ENCODE results near the gene ALDH4A1. TPM values are rescaled to one million over a fixed set of nuclear protein-coding genes. Genes with fewer than 3 reads are reported as not detected.

Gene ALDH4A1, protein sequence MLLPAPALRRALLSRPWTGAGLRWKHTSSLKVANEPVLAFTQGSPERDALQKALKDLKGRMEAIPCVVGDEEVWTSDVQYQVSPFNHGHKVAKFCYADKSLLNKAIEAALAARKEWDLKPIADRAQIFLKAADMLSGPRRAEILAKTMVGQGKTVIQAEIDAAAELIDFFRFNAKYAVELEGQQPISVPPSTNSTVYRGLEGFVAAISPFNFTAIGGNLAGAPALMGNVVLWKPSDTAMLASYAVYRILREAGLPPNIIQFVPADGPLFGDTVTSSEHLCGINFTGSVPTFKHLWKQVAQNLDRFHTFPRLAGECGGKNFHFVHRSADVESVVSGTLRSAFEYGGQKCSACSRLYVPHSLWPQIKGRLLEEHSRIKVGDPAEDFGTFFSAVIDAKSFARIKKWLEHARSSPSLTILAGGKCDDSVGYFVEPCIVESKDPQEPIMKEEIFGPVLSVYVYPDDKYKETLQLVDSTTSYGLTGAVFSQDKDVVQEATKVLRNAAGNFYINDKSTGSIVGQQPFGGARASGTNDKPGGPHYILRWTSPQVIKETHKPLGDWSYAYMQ
- polyA plus RNA-seq (ENCODE audit: insufficient read length in 10 of 10): 10 to 100 TPM; 10.1 to 15.0 (median 12.5) TPM
- long read RNA-seq, donor 1: 0 reads
- long read RNA-seq, donor 2, partial matches to known transcripts: 0 of 1 reads
- long read RNA-seq, donor 2, other reads (novel, unspliced or antisense): 0 of 1 reads
- long read RNA-seq, donor 3: 0 reads
- long read RNA-seq, donor 4: 0 reads
- long read RNA-seq, donor 5, partial matches to known transcripts: 0 of 1 reads
- long read RNA-seq, donor 5, other reads (novel, unspliced or antisense): 0 of 1 reads
- long read RNA-seq, donor 6, partial matches to known transcripts: 18 of 19 reads
- long read RNA-seq, donor 6, other reads (novel, unspliced or antisense): 0 of 19 reads
- long read RNA-seq, donor 7, partial matches to known transcripts: 11 of 12 reads
- long read RNA-seq, donor 7, other reads (novel, unspliced or antisense): 0 of 12 reads
- long read RNA-seq, donor 8: 0 reads
- long read RNA-seq, donor 9: 0 reads

DNA sequence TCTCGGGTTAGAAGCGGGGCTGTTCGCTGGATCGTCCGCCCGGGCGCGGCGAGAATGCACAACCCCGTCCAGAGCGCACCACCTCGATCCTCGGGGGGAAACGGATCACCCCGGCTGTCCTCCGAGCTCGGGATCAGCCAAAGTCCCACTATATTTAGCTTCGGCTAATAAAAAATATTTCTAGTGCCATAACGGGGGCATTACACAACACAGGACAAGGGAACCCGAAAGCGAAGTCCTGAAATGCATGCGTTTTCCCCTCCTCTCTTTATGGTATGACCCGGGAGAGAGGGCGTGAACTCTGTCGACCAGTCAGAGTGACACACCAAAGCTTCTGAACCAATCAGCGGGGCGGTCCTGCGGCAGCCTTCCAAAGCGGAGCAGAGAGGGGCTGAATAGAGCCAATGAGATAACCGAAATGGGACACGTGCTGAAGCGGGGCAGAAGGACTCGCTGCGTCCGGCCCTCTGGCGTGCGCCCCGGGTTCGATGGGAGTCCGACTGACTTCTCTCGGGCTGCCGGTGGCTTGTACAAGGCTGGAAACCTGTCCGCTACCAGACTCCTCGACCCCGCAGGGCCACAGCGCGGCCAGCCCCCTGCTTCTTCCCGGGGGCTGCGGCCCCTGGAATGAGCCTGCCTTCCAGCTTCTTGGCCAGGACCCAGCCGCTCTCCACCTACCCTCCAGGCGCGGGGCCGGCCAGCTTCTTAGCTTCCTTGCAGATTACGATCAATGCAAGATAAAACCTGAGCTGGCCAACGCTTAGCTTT lies at the start of gene ALDH4A1:
Gene ALDH4A1 (minus strand): TSS at position 33 of the 768 bp plus-strand sequence. CDS start 32 bp downstream, at position 1.
- peak; percentile 98 to 99 (median 99) for DNase-seq

DNA sequence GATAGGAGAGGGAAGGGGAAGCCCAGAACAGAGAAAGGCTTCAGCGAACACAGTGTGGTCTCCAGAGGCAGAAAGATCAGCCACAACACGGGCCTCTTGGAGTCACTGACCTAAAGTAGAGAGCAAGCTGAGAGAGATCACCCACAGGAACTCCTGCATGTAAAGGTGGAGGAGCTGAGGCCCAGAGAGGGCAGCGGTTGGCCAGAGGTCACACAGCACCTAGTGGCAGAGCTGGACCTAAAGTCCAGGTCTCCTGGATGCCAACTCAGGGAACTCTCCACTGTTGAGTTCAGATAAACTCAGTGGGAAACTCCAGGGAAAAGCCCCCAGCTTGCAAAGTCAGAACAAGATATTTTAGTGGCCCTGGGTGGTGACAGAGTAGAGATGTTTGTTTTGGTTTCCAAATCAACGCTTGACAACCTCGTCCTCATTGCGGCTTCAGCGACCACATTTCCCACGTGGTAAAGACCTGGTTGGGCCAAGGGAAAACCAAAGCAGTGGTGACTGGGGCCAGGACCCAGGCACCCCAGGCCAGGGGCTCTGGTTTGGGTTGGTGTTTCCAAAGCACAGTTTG lies 49.5 kb upstream of the ALDH4A1 start:
- no peak for DNase-seq

GRCh38 chr1:18951416-18951815 lies 49.1 kb upstream of the ALDH4A1 start:
- peak in 1 of 3 donors; percentile 32 for DNase-seq

GRCh38 chr1:18950401-18951026 lies 48.2 kb upstream of the ALDH4A1 start:
- DNase-seq: peak in 1 of 3 donors; percentile 78

GRCh38 chr1:18949686-18950400 lies 47.5 kb upstream of the ALDH4A1 start:
- DNase-seq: peak; percentile 68 to 91 (median 79)

- DNase-seq: peak in 2 of 3 donors; percentile 76 to 83
Observed at GRCh38 chr1:18948913-18949685, 46.7 kb upstream of the ALDH4A1 start.

DNA sequence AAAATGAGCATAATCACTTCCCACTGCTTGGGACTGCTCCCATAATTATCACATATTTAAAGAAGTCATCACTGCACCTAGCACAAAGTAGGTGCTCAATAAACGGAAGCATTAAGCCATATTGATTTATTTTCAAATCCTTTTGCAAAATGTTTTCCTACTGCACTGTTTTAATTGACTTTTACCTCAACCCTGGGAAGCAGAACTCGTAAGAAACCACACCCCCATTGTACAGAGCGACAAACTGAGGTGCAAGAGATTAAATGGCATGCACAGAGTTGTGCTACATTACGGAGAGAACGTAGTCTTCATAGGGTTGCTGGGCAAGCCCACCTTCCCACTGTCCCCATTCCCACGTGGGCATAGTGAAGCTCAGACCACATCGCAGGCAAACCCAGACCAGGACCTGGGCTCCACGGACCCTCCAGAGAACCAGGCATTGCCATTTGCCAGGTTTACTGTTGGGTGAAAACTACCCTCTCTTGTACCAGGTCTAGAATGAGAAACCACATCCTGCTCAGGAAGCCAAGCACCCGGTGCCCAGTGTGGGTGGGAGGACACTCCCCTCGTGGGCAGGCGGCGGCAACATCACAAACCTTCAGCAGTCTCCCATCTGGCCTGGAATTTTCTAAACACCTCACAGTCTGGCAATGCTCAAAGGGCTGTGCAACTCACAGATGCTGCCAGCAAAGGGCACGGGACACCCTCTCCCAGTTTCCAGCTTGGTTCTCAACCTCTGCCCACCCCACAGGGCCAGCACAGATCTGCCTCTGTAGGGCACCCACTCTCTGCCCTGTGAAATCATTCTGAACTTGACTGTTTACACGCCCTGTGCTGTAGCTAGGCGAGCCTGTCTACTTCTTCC lies 45.9 kb upstream of the ALDH4A1 start:
- DNase-seq: no peak

DNA sequence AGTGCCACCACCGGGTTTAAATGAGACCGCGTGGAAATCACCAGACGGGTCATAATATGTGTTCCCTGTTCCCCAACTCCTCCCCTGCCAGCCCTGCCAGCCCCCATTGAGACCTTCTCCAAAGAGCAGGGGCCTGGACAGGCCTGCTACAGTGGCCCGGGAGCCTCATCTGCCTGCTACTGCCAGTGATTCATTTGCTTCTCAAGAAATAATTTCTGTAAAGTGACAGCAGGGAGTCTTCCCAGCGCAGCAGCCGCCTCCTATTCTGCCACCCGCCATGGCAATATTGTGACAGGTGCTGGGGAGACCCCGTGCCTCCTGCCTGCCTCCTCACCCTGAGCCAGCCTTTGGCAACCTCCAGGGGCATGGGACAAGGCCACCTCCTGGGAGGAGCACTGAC lies 45.2 kb upstream of the ALDH4A1 start:
- DNase-seq: no peak

GRCh38 chr1:18946550-18947381 lies 44.4 kb upstream of the ALDH4A1 start:
- DNase-seq: no peak

GRCh38 chr1:18945401-18945849 lies 43.1 kb upstream of the ALDH4A1 start:
- DNase-seq: peak in 2 of 3 donors; percentile 75 to 85

DNA sequence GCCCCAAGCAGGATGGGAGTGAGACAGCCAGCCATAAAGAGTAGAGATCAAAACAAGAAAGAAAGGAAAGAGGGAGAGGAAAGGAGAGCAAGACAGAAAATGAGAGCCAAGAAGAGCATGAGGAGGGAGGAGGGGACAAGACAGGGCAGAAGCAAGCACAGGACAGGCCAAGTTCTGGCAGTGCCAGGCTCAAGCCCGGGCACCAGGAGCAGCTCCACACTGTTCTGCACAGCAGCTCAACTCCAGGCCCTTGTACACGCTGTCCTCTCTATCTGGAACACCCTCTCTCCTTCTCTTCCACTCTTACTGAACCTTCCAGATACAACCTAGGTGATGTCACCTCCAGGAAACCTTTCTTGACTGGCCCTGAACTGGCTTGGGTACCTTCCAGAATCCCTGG lies 42.5 kb upstream of the ALDH4A1 start:
- DNase-seq: no peak

GRCh38 chr1:18943914-18944572 lies 41.7 kb upstream of the ALDH4A1 start:
- no peak for DNase-seq

GRCh38 chr1:18943162-18943561 lies 40.8 kb upstream of the ALDH4A1 start:
- no peak for DNase-seq

DNA sequence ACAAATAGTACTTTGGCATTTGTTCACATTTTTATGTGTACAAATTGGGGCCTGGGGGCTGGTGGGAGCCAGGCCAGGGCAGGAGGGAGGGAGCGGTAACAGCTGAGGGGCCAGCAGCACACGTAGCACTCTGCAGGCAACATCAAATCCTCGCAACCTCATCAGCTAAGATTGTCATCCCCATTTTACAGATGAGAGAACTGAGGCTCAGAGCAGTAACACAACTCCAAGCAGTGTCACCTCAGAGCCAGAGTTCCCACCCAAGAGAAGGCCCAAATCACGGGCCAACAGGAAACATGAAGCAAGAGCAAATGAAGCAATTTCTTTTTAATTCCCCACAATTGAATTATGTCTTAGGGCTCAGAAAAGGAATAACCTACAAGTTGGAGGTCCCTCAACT lies 40.0 kb upstream of the ALDH4A1 start:
- no peak for DNase-seq

GRCh38 chr1:18941221-18942141 lies 39.1 kb upstream of the ALDH4A1 start:
- peak in 1 of 3 donors; percentile 76 for DNase-seq

All from muscle of back (tissue), 13 donors.